WERI-Rb-1 (cell line): ENCODE results near the gene TBX2.

ENCODE experiments used
- DNase-seq: peaks from one replicate; pipeline ENCODE4 v3.0.0-alpha.2; 2020
- H3K27ac ChIP-seq: fragments of 250-450 bp; sonication (Bioruptor Pico); 2 replicates; pipeline ENCODE4 v1.5.1; 2020; ENCODE audit warnings: mild to moderate bottlenecking, moderate library complexity
- H3K27me3 ChIP-seq: fragments of 250-450 bp; sonication (Bioruptor Pico); 2 replicates; pipeline ENCODE4 v1.5.1; 2021; ENCODE audit warnings: mild to moderate bottlenecking, low read depth, moderate library complexity; ENCODE audit not compliant: insufficient read depth, severe bottlenecking
- H3K36me3 ChIP-seq: fragments of 250-450 bp; sonication (Bioruptor Pico); 2 replicates; pipeline ENCODE4 v1.5.1; 2020; ENCODE audit warnings: mild to moderate bottlenecking, moderate library complexity
- H3K4me3 ChIP-seq: 2 replicates; pipeline ENCODE4 v1.5.1; 2011; ENCODE audit warnings: low read depth, mild to moderate bottlenecking, control low read depth, low read length
- H3K9me3 ChIP-seq: fragments of 250-450 bp; sonication (Bioruptor Pico); 2 replicates; pipeline ENCODE4 v1.5.1; 2021; ENCODE audit warnings: mild to moderate bottlenecking, moderate library complexity; ENCODE audit not compliant: severe bottlenecking
- CTCF ChIP-seq: IDR thresholded peaks from 2 replicates; pipeline ENCODE4 v1.5.1; 2011; ENCODE audit warnings: low read depth, mild to moderate bottlenecking, control low read depth, inconsistent platforms, low read length

TBX2 gene

GRCh38 chr17:61457226-61457983 lies 57.8 kb downstream of the TBX2 start:
- Histone ChIP-seq H3K4me3 (no peak overlapping the region), H3K27me3 (no peaks in the 10 kb centered on the region), H3K27ac (no peak overlapping the region), H3K9me3 (peaks cover 17% of the 10 kb centered on the region), H3K36me3 (no peaks in the 10 kb centered on the region)
- no peak for DNase-seq
- TF ChIP-seq CTCF, result no peak

GRCh38 chr17:61458000-61458399 lies 58.4 kb downstream of the TBX2 start:
- no peak for TF ChIP-seq CTCF
- Histone ChIP-seq H3K27me3 (no peaks in the 10 kb centered on the region), H3K9me3 (peaks cover 17% of the 10 kb centered on the region), H3K36me3 (no peaks in the 10 kb centered on the region), H3K27ac (no peak overlapping the region), H3K4me3 (no peak overlapping the region)
- DNase-seq, result no peak

GRCh38 chr17:61458421-61459141 lies 58.9 kb downstream of the TBX2 start:
- DNase-seq, result peak; percentile 4
- no peak for TF ChIP-seq CTCF
- peaks cover 17% of the 10 kb centered on the region for H3K9me3 ChIP-seq
- H3K27me3 ChIP-seq, result no peaks in the 10 kb centered on the region
- H3K4me3 ChIP-seq, result no peak overlapping the region
- no peaks in the 10 kb centered on the region for H3K36me3 ChIP-seq
- no peak overlapping the region for H3K27ac ChIP-seq
